Fibroblast of skin of right biceps (primary cell): ENCODE data around the gene KRTAP4-6.
A peak's percentile ranks its signal among the peaks of the same experiment; 100 is the strongest.
"Not testable (repeated sequence)": the region's sequence is repeated elsewhere in the genome, so short reads cannot be mapped to it uniquely, and the experiment has no call there.

ENCODE experiments used
- DNase-seq: peaks from one replicate; pipeline ENCODE4 v3.0.0-alpha.2; 2013

The KRTAP4-6 gene

DNA sequence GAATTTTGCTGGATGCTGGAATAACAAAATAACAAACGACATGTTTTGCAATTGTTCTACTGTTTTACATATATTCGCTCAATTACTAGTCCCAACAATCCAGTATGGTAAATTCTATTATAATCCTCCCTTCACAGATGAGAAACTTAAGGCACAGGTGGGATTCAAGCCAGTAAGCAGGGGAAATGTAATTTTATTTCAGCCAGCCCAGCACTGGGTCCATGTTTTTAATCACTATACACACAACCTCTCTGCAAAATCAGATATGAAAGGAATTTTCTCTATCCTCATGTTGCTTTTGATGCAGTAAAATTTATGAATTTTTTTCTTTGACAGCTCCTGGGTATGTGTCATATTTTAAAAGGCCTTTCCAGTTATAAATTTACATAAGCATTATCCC, 4.9 kb upstream of the KRTAP4-6 start:
- DNase-seq = no peak

- no peak for DNase-seq
These were observed 4.5 kb upstream of the KRTAP4-6 start for GRCh38 chr17:41144846-41145245.

- DNase-seq = no peak
These were observed 1.0 kb upstream of the KRTAP4-6 start for GRCh38 chr17:41141361-41141760.

DNA sequence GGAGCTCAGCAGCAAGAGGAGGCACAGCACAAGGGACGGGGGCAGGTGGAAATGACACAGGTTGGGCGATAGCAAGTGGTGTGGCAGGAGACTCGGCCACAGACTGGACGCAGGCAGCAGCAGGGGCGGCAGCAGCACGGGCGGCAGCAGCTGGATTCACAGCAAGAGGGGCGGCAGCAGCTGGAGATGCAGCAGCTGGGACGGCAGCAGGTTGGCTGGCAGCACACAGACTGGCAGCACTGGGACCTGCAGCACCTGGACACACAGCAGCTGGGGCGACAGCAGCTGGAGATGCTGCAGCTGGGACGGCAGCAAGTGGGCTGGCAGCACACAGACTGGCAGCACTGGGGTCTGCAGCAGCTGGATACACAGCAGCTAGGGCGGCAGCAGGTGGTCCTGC, 479 bp downstream of the KRTAP4-6 start:
- not testable (repeated sequence) for DNase-seq

DNA sequence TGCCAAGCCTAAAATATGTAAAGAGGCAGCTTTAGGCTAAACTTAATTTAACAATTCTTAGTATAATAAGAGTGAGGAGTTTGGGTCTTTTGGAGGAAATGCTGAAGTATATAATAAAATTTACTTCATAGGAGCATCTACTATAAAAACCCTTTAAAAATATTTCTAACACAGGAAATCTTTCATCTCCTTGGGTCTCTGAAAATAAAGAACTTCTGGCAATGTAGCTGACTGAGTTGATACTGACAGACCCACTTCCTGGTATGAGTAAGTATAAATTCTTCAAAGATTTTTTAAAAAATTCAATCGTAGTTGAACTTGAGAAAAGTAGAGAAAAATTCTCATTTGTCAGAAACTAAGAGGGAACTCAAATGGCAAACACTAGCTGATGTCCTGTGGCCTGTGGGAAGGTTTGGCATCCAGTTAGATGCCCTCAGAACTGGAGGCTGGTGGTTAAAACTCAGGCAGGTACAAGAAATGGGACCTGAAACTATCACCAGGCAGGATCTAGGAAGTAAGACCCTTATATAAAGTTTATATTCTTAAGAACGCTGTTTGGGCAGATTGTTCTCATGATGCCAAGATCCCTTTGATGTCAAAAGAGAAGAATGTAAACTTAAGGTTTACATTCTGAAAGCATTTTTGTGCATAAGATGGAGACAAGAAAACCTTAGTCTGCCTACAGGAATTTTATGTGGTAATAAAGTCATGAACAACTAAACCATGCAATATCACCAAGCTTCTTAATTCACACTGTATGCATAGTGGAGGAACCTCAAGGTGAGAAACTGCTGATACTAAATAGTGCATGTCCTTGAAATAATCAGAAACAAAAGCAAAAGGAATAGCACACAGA, 6.2 kb downstream of the KRTAP4-6 start:
- DNase-seq = peak; percentile 39

GRCh38 chr17:41131979-41132378, 8.4 kb downstream of the KRTAP4-6 start:
- DNase-seq = peak; percentile 67

DNA sequence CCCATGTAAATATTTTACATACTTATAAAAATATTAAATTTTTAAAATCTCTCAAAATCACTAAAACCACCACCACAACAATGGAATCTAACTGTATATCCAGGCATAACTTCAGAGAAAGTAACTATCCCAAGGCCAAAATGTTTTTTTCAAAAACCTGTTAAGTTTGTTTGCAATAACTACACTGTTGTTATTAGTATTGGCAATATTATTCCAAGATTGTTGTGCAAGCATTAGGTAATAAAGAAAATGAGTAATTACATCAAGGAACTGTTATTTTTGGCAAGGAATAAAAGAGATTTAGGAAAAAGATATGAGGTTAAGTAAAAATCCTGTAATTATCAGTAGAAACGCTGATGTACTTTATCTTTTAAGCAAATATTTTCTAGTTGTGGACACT, 13.0 kb downstream of the KRTAP4-6 start:
- no peak for DNase-seq

DNA sequence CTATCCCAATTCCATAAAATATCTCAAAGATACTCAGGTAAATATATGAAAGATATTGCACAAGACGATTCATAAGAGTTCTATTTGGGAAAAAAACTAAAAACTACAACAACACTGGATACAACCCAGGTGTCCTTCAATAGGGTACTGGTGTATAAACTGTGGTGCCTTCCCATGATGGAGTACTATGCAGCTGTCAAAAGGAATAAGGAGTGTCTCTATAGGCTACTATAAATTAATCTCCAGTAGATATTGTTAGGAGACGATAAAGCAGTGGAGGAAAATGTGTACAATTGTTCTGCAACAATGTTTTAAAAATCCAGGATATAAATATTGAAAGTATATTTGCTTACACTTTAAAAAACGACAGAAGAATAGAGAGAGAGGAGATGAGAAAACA, 13.9 kb downstream of the KRTAP4-6 start:
- no peak for DNase-seq

GRCh38 chr17:41125064-41125463, 15.3 kb downstream of the KRTAP4-6 start:
- DNase-seq = no peak

GRCh38 chr17:41123991-41124371, 16.4 kb downstream of the KRTAP4-6 start, which contains the start of gene KRTAP4-12:
TSS of gene KRTAP4-12 (minus strand) at chr17:41124182. CDS start at chr17:41124122, 60 bp downstream.
- not testable (repeated sequence) for DNase-seq

GRCh38 chr17:41123292-41123990, 16.9 kb downstream of the KRTAP4-6 start:
- DNase-seq = not testable (repeated sequence)

DNA sequence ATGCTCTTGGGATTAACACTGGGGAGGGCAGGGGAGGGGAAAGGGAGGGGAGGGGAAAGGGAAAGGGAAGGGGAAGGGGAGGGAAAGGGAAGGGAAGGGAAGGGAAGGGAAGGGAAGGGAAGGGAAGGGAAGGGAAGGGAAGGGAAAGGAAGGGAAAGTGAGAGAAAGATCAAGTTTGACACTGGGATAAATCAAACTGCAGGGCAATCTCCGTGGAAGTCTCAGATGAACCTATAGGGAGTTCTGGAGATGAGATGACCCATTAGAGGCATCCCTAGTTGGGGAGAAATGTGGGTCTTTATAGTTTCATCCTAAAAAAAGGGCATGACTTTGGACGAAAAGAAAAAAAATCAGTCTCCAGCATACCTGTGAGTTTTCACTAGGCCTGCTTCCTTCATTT, 18.6 kb downstream of the KRTAP4-6 start:
- no peak for DNase-seq

DNA sequence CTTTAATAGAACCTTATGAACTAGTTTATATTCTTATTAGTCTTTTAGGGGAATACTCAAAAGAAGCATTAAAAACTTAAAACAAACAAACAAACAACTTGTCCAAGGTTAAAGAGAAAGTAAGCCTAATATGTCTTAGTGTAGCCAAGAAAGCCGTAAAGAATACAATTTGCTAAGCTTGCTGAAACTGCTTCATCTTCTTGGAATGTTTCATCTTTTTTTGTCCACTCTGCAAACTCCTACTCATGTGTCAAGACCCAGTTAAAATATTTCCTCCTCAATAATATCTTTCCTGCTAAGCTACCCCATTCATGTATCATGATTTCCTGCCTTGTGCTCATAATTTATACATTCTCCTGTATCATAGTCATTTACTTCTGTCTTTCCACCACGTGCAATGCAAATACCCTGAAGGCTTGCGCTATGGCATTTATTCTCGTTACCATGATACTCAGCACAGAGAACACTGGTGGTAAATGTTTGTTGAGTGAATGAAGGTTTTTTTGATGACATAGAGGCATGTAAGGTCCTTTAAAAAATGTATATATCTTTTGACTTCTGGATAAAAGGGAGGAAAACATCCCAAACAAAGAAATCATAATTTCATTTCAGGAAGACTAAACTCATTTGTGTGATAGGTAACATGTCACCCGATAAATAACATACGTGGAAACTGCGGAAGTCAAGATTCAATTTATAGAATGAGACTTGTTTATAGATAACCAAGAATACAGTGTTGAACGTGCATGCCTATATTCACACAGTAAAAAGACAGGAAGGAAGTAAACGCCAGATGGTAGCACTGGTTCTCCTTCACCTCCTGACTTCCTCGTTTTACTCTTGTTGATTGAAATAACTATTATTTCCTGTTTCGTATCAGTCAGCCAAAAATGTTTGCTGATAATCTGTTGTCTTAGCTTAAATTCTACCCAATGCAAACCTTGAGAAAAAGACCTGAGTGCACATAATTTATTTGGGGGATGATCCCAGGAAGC, 20.4 kb downstream of the KRTAP4-6 start:
- peak; percentile 63 for DNase-seq

DNA sequence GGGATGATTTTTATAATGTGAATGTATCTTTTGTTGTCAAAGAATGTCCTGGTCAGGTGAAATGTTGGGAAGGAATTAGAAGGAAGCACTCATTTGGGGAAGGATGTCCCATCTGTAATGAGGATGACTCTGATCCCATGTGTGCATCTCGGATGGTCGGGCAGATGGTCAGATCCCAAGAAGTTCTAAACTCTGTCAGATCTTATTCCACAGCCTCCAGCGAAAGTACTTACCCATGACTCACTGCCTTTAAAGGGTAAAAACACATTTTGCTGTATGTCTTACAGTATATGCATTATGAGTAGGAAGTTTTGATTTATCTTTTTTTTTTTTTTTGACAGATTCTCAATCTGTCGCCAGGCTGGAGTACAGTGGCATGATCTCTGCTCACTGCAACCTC, 21.6 kb downstream of the KRTAP4-6 start:
- DNase-seq = peak; percentile 49

GRCh38 chr17:41117846-41118386, 22.4 kb downstream of the KRTAP4-6 start, which contains the start of gene KRTAP4-11:
TSS of gene KRTAP4-11 (minus strand) at chr17:41118373. CDS start at chr17:41118315, 58 bp downstream.
- not testable (repeated sequence) for DNase-seq

- peak; percentile 49 for DNase-seq
These were observed 24.0 kb downstream of the KRTAP4-6 start for GRCh38 chr17:41116297-41116696.

DNA sequence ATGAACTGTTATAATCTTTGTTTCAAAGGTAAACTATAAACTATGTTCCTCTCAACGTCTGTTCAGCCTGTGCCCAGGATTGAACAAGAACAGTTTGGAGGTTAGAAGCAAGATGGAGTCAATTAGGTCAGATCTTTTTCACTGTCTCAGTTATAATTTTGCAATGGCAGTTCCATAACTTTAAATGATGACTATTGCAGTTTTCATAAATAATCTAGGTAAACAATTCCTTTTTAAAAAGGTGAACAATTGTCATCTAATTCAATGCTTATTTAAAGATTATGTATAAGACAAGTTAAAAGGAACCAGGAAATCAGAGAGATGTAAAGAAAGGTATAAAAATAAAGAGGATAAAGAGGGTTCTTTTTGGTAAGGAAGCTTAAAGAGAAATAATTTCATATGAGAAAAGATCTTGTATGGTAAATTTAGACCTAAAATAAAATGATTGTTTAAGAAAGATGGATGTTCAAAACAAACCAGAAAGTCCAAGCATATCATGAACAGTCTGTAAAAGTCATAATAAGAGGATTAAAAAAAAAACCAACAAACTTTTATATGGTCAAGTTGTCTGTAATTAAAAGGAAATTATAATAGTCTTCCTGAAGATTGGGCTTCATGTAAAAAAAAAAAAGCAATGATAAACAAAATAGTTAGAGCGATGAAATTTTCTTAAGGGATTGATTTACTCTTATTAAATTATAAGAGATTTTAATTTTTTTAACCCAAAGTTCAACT, 29.0 kb downstream of the KRTAP4-6 start:
- no peak for DNase-seq

DNA sequence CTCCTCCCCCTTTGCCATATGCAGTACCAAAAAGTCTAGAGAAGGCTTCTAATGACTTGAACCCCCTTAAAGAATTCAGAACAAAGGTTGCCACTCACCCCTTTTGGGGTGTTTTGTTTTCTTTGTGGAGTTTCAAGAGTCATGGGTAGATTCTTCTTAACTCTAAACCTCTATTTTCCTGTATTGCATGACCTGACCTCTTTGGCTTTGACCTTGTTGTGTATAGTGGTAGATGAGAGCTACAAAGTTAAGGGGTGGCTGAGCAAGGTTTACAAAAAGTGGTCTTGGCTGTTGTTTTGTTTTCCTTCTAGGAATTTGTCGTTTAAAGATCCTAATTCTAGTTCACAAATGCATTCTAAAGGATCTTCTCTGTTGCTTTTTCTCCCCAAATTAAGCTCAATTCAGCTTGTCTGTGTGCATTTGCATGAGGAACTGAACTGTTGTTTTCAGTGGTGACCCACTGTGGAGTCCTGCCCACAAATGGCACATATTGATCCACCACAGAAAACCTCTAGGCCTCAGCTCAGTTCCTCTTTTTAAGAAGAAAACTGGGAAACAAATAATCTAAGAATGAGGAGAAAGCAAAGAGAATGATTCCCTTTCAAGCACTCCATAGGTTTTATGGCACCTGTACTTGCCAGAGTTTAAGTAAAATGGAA, 31.5 kb downstream of the KRTAP4-6 start:
- DNase-seq = not testable (repeated sequence)

- no peak for DNase-seq
These were observed 32.3 kb downstream of the KRTAP4-6 start for GRCh38 chr17:41107941-41108450.

DNA sequence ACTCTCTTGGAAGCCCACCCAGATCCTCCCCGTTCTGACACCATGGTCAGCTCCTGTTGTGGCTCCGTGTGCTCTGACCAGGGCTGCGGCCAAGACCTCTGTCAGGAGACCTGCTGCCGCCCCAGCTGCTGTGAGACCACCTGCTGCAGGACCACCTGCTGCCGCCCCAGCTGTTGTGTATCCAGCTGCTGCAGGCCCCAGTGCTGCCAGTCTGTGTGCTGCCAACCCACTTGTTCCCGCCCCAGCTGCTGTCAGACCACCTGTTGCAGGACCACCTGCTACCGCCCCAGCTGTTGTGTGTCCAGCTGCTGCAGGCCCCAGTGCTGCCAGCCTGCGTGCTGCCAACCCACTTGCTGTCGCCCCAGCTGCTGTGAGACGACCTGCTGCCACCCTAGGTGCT, 35.0 kb downstream of the KRTAP4-6 start, which contains the start of gene KRTAP4-9:
Gene KRTAP4-9 (plus strand): TSS at position 43 of the 400 bp plus-strand sequence. CDS start 0 bp downstream, at position 43.
- DNase-seq = not testable (repeated sequence)
